Stimulated activated CD8-positive, alpha-beta memory T cell treated with anti-CD3 and anti-CD28 coated beads, Interleukin-15, amount 100 ng/mL, for 1 hour (primary cell): ENCODE results near the gene PIP5KL1.

Experiments
- DNase-seq: peaks from one replicate; pipeline ENCODE4 v3.0.0-alpha.2; 2020; ENCODE audit warnings: low read depth

Gene PIP5KL1

GRCh38 chr9:127968042-127968441, 37.5 kb upstream of the PIP5KL1 start:
- DNase-seq, result no peak

- DNase-seq, result no peak
These were observed 36.7 kb upstream of the PIP5KL1 start for GRCh38 chr9:127967151-127967809.

- no peak for DNase-seq
These were observed 36.0 kb upstream of the PIP5KL1 start for GRCh38 chr9:127966416-127967150.

- DNase-seq, result no peak
These were observed 35.4 kb upstream of the PIP5KL1 start for GRCh38 chr9:127965953-127966352.

GRCh38 chr9:127963359-127964064, 32.9 kb upstream of the PIP5KL1 start:
- DNase-seq, result no peak

- DNase-seq, result no peak
These were observed 32.4 kb upstream of the PIP5KL1 start for GRCh38 chr9:127963041-127963358.

- DNase-seq, result no peak
These were observed 31.7 kb upstream of the PIP5KL1 start for GRCh38 chr9:127962278-127962677.

- no peak for DNase-seq
These were observed 31.1 kb upstream of the PIP5KL1 start for GRCh38 chr9:127961613-127962155.

GRCh38 chr9:127961155-127961490, 30.5 kb upstream of the PIP5KL1 start:
- DNase-seq, result no peak

GRCh38 chr9:127960410-127961154, 30.0 kb upstream of the PIP5KL1 start:
- no peak for DNase-seq

GRCh38 chr9:127959841-127960409, 29.3 kb upstream of the PIP5KL1 start:
- DNase-seq, result no peak

GRCh38 chr9:127959398-127959797, 28.8 kb upstream of the PIP5KL1 start:
- no peak for DNase-seq

- DNase-seq, result no peak
These were observed 28.2 kb upstream of the PIP5KL1 start for GRCh38 chr9:127958728-127959127.

GRCh38 chr9:127955294-127956015, 24.9 kb upstream of the PIP5KL1 start:
- peak; percentile 58 for DNase-seq

- DNase-seq, result no peak
These were observed 24.3 kb upstream of the PIP5KL1 start for GRCh38 chr9:127954831-127955293.

GRCh38 chr9:127953768-127954505, 23.4 kb upstream of the PIP5KL1 start:
- no peak for DNase-seq

- DNase-seq, result no peak
These were observed 22.6 kb upstream of the PIP5KL1 start for GRCh38 chr9:127953154-127953553.

GRCh38 chr9:127950513-127951289, 20.1 kb upstream of the PIP5KL1 start:
- DNase-seq, result no peak

- DNase-seq, result no peak
These were observed 19.4 kb upstream of the PIP5KL1 start for GRCh38 chr9:127949827-127950512.
